Hepatocyte (in vitro differentiated cells): ENCODE measurements around the gene TGIF2.

Experiments used
- CTCF ChIP-seq: fragments of 200-600 bp; sonication (generic); IDR thresholded peaks from 2 replicates; pipeline ENCODE4 v1.5.1; 2016; ENCODE audit warnings: antibody characterized with exemption, mild to moderate bottlenecking; ENCODE audit not compliant: poor library complexity
- EZH2 ChIP-seq: fragments of 200-600 bp; sonication (generic); IDR thresholded peaks from 2 replicates; pipeline ENCODE4 v1.6.1; 2016; ENCODE audit warnings: antibody characterized with exemption, mild to moderate bottlenecking, borderline replicate concordance

DNA sequence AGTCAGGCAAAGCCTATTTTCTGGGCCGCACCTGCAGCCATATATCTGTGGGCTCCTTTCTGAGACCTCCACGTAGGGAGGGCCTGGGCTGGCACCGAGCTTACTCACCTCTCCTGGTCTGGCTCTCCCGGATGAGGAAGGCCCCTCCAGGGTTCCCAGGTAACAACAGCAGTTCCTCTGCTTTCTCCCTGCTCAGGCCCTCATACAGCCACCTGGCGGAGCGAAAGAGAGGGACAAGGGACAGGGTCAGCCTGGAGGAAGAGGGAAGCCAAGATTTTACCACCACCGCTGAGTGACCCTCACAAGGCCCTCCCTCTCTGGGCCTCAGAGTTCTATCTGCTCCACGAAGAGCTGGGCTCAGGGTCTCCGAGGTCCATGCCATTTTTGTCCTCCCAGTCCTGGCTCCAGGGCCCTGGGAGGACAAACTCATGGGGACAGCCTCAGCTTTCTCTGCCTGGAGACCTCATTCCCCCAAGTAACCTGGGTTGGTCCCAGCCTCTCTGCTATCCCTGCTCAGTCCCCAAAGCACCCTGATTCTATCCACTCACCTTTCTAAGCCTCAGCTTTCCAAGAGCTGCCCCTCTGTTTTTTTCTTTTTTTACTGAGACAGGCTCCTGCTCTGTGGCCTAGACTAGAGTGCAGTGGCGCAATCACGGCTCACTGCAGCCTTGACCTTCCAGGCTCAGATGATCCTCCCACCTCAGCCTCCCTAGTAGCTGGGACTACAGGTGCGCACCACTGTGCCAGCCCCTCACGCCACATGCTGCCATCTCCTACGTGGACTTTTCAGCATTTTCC lies 59.3 kb downstream of the TGIF2 start:
- TF ChIP-seq CTCF, result no peak
- no peak for TF ChIP-seq EZH2
